ENCODE measurements around the gene PSMD1.

The PSMD1 gene

DNA sequence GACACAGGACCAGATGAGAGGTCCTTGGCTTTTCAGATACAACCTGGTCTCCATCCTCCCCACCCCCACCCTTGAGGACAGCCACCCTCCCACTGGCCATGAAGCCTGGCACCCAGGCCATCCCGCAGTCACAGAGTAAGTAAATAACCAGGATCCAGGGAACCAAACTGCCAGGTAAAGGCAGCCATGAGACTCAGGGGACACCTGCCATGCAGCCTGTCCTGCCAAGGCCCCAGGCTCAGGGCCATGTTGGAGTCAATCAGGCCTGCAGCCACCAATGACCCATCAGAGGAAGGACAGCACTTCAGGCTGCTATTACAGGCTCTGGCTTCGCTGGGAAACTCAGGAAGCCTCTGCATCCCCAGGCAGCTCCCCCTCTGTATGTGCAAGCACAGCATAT is 45.1 kb upstream of the PSMD1 start:
- no CpG with 5 or more reads among the region's 2 CpGs for WGBS (ENCODE audit: extremely low coverage, insufficient coverage, low lambda C conversion rate)
- H2AK5ac ChIP-seq (ENCODE audit: low read length), result no peak overlapping the region
- no peak overlapping the region for H4K5ac ChIP-seq (ENCODE audit: low read length)
- DNase-seq, result no peak
- no peaks in the 10 kb centered on the region for H3K79me1 ChIP-seq (ENCODE audit: low read length)
- no peak overlapping the region for H3K4ac ChIP-seq (ENCODE audit: low read depth, low read length)
- H3K9ac ChIP-seq (ENCODE audit: low read length), result no peak overlapping the region
- H3K4me2 ChIP-seq (ENCODE audit: low read length), result no peak overlapping the region
- H3K79me2 ChIP-seq (ENCODE audit: control insufficient read depth, insufficient read depth, low read length), result no peaks in the 10 kb centered on the region
- H2BK120ac ChIP-seq (ENCODE audit: low read depth, low read length), result no peak overlapping the region
- H3K4me1 ChIP-seq (ENCODE audit: control insufficient read depth, low read depth, low read length), result peaks cover 7% of the 10 kb centered on the region
- no peak overlapping the region for H2BK5ac ChIP-seq (ENCODE audit: low read length)
- no peak overlapping the region for H3K23ac ChIP-seq (ENCODE audit: low read length)
- H2BK15ac ChIP-seq (replicated peaks; ENCODE audit: low read depth), result no peak overlapping the region
- H3K27me3 ChIP-seq (ENCODE audit: insufficient read depth, low read length, poor library complexity), result no peaks in the 10 kb centered on the region
- no peak overlapping the region for H3K27ac ChIP-seq (ENCODE audit: low read depth, low read length)
- H3K56ac ChIP-seq (ENCODE audit: low read length), result no peak overlapping the region
- H4K8ac ChIP-seq (ENCODE audit: low read depth, low read length), result no peak overlapping the region
- no peak overlapping the region for H3K18ac ChIP-seq (ENCODE audit: low read length)
- no peak overlapping the region for H3K4me3 ChIP-seq (ENCODE audit: low read length)
- no peaks in the 10 kb centered on the region for H3K36me3 ChIP-seq (ENCODE audit: control insufficient read depth, insufficient read depth, low read length)

DNA sequence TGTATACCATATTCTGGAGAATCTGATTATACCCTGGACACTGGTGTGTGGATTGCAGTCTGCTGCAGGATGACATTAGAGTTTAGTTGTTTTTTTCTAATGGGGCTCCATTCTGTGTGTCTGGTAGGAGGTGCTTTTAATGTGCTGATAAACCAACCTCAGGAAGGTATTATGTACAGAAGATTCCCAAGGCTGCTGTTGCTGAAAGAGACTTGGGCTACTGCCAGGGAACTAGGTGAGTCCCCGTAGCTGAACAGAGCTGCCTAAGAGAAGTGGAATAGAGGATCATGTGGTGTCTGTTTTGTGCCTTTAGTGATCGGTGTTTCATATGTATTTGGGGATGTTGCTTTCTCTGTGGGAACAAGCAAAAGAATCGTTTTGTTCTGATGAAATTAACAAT is 44.2 kb upstream of the PSMD1 start:
- Histone ChIP-seq H3K18ac (ENCODE audit: low read length) (no peak overlapping the region), H3K27ac (ENCODE audit: low read depth, low read length) (no peak overlapping the region), H3K79me1 (ENCODE audit: low read length) (no peaks in the 10 kb centered on the region), H4K5ac (ENCODE audit: low read length) (no peak overlapping the region), H3K9ac (ENCODE audit: low read length) (no peak overlapping the region), H2BK15ac (replicated peaks; ENCODE audit: low read depth) (no peak overlapping the region), H3K23ac (ENCODE audit: low read length) (no peak overlapping the region), H3K4me3 (ENCODE audit: low read length) (no peak overlapping the region), H2BK120ac (ENCODE audit: low read depth, low read length) (no peak overlapping the region), H3K4ac (ENCODE audit: low read depth, low read length) (no peak overlapping the region), H2AK5ac (ENCODE audit: low read length) (no peak overlapping the region), H2BK5ac (ENCODE audit: low read length) (no peak overlapping the region), H3K4me1 (ENCODE audit: control insufficient read depth, low read depth, low read length) (peaks cover 7% of the 10 kb centered on the region), H3K4me2 (ENCODE audit: low read length) (no peak overlapping the region), H3K79me2 (ENCODE audit: control insufficient read depth, insufficient read depth, low read length) (no peaks in the 10 kb centered on the region), H3K36me3 (ENCODE audit: control insufficient read depth, insufficient read depth, low read length) (no peaks in the 10 kb centered on the region), H4K8ac (ENCODE audit: low read depth, low read length) (no peak overlapping the region), H3K27me3 (ENCODE audit: insufficient read depth, low read length, poor library complexity) (no peaks in the 10 kb centered on the region), H3K56ac (ENCODE audit: low read length) (no peak overlapping the region)
- DNase-seq, result no peak
- no CpG with 5 or more reads among the region's 3 CpGs for WGBS (ENCODE audit: extremely low coverage, insufficient coverage, low lambda C conversion rate)

DNA sequence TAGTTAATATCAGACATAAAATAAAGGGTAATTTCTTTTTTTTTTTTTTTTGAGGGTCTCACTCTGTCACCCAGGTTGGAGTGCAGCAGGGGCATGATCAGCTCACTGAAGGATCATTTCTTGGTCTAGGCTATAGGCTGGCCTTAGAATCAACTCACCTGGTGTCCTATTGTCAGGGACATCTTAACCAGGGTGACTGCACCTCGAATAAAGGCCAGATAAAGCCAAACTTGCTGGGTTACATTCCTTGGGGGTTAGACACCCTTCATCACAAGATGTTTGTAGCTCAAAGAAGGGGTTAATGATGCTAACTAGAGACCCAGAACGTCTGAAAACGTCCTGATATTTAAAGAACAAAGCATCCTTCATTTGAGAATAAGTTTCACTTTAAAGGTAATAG is 42.8 kb upstream of the PSMD1 start:
- no peak overlapping the region for H4K8ac ChIP-seq (ENCODE audit: low read depth, low read length)
- no peak overlapping the region for H3K4me2 ChIP-seq (ENCODE audit: low read length)
- no peak overlapping the region for H3K4me3 ChIP-seq (ENCODE audit: low read length)
- H3K79me2 ChIP-seq (ENCODE audit: control insufficient read depth, insufficient read depth, low read length), result no peaks in the 10 kb centered on the region
- no CpG with 5 or more reads among the region's 3 CpGs for WGBS (ENCODE audit: extremely low coverage, insufficient coverage, low lambda C conversion rate)
- H2BK5ac ChIP-seq (ENCODE audit: low read length), result no peak overlapping the region
- H3K9ac ChIP-seq (ENCODE audit: low read length), result no peak overlapping the region
- H3K79me1 ChIP-seq (ENCODE audit: low read length), result no peaks in the 10 kb centered on the region
- no peak overlapping the region for H4K5ac ChIP-seq (ENCODE audit: low read length)
- no peak overlapping the region for H3K56ac ChIP-seq (ENCODE audit: low read length)
- H3K23ac ChIP-seq (ENCODE audit: low read length), result no peak overlapping the region
- no peak for DNase-seq
- H3K4me1 ChIP-seq (ENCODE audit: control insufficient read depth, low read depth, low read length), result peaks cover 7% of the 10 kb centered on the region
- no peaks in the 10 kb centered on the region for H3K36me3 ChIP-seq (ENCODE audit: control insufficient read depth, insufficient read depth, low read length)
- no peaks in the 10 kb centered on the region for H3K27me3 ChIP-seq (ENCODE audit: insufficient read depth, low read length, poor library complexity)
- H2BK15ac ChIP-seq (replicated peaks; ENCODE audit: low read depth), result no peak overlapping the region
- no peak overlapping the region for H3K27ac ChIP-seq (ENCODE audit: low read depth, low read length)
- no peak overlapping the region for H3K18ac ChIP-seq (ENCODE audit: low read length)
- H2BK120ac ChIP-seq (ENCODE audit: low read depth, low read length), result no peak overlapping the region
- H2AK5ac ChIP-seq (ENCODE audit: low read length), result no peak overlapping the region
- H3K4ac ChIP-seq (ENCODE audit: low read depth, low read length), result no peak overlapping the region

DNA sequence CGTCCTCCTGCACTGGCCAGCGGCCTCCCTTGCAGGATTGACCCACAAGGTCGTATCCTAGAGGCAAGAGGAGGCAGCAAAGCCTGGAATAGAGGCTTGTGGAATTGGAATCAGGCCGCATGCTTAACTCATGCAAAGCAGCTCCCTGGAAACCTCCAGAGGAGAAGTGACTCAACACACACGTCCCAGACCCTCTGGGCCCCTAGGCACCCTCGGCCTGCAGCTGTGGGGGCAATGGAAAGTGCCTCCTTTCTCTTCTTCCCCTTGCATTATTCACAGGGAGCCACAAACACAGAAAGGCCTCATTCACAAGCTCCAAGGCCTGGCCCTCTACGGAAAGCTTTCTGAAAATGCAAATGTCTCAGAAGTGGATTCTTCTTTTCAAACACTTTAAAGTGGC is 41.2 kb upstream of the PSMD1 start:
- Histone ChIP-seq H3K4me2 (ENCODE audit: low read length) (no peak overlapping the region), H3K27me3 (ENCODE audit: insufficient read depth, low read length, poor library complexity) (no peaks in the 10 kb centered on the region), H3K79me2 (ENCODE audit: control insufficient read depth, insufficient read depth, low read length) (no peaks in the 10 kb centered on the region), H2BK120ac (ENCODE audit: low read depth, low read length) (no peak overlapping the region), H3K23ac (ENCODE audit: low read length) (no peak overlapping the region), H2BK15ac (replicated peaks; ENCODE audit: low read depth) (no peak overlapping the region), H3K27ac (ENCODE audit: low read depth, low read length) (peak overlapping the region; percentile 58), H3K56ac (ENCODE audit: low read length) (no peak overlapping the region), H3K4me1 (ENCODE audit: control insufficient read depth, low read depth, low read length) (peaks cover 7% of the 10 kb centered on the region), H3K4me3 (ENCODE audit: low read length) (no peak overlapping the region), H3K4ac (ENCODE audit: low read depth, low read length) (no peak overlapping the region), H4K5ac (ENCODE audit: low read length) (no peak overlapping the region), H3K18ac (ENCODE audit: low read length) (no peak overlapping the region), H3K36me3 (ENCODE audit: control insufficient read depth, insufficient read depth, low read length) (no peaks in the 10 kb centered on the region), H4K8ac (ENCODE audit: low read depth, low read length) (no peak overlapping the region), H3K79me1 (ENCODE audit: low read length) (no peaks in the 10 kb centered on the region), H3K9ac (ENCODE audit: low read length) (no peak overlapping the region), H2AK5ac (ENCODE audit: low read length) (no peak overlapping the region), H2BK5ac (ENCODE audit: low read length) (no peak overlapping the region)
- WGBS (ENCODE audit: extremely low coverage, insufficient coverage, low lambda C conversion rate), result no CpG with 5 or more reads among the region's 7 CpGs
- peak; percentile 50 for DNase-seq

DNA sequence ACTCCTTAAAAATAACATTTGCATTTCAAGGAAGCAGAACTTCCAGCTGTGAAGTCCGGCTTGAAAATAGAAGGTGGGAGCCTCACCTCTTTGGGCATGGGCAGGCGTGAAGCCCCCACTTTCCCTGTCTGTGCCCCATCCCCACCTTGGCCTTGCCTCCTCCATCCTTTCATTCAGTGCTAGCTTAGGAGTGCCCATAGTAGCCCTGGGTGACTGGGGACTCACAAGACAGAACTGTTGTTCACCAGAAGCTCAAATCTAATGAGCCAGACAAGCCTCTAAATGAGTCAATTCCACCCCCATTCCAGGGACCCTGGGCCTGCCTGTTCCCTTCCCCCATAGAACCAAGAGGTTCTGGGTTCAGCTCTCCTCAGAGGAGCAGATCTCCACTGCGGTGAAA is 40.7 kb upstream of the PSMD1 start:
- Histone ChIP-seq H3K4me1 (ENCODE audit: control insufficient read depth, low read depth, low read length) (peaks cover 7% of the 10 kb centered on the region), H4K8ac (ENCODE audit: low read depth, low read length) (no peak overlapping the region), H3K36me3 (ENCODE audit: control insufficient read depth, insufficient read depth, low read length) (no peaks in the 10 kb centered on the region), H3K23ac (ENCODE audit: low read length) (no peak overlapping the region), H3K79me1 (ENCODE audit: low read length) (no peaks in the 10 kb centered on the region), H2BK120ac (ENCODE audit: low read depth, low read length) (no peak overlapping the region), H3K18ac (ENCODE audit: low read length) (no peak overlapping the region), H3K9ac (ENCODE audit: low read length) (no peak overlapping the region), H3K27ac (ENCODE audit: low read depth, low read length) (peak overlapping the region; percentile 58), H4K5ac (ENCODE audit: low read length) (no peak overlapping the region), H3K79me2 (ENCODE audit: control insufficient read depth, insufficient read depth, low read length) (no peaks in the 10 kb centered on the region), H2BK5ac (ENCODE audit: low read length) (no peak overlapping the region), H3K4ac (ENCODE audit: low read depth, low read length) (no peak overlapping the region), H3K4me2 (ENCODE audit: low read length) (no peak overlapping the region), H2AK5ac (ENCODE audit: low read length) (no peak overlapping the region), H2BK15ac (replicated peaks; ENCODE audit: low read depth) (no peak overlapping the region), H3K27me3 (ENCODE audit: insufficient read depth, low read length, poor library complexity) (no peaks in the 10 kb centered on the region), H3K4me3 (ENCODE audit: low read length) (no peak overlapping the region), H3K56ac (ENCODE audit: low read length) (peak overlapping the region; percentile 34)
- WGBS (ENCODE audit: extremely low coverage, insufficient coverage, low lambda C conversion rate), result no CpG with 5 or more reads among the region's 3 CpGs
- DNase-seq, result no peak

DNA sequence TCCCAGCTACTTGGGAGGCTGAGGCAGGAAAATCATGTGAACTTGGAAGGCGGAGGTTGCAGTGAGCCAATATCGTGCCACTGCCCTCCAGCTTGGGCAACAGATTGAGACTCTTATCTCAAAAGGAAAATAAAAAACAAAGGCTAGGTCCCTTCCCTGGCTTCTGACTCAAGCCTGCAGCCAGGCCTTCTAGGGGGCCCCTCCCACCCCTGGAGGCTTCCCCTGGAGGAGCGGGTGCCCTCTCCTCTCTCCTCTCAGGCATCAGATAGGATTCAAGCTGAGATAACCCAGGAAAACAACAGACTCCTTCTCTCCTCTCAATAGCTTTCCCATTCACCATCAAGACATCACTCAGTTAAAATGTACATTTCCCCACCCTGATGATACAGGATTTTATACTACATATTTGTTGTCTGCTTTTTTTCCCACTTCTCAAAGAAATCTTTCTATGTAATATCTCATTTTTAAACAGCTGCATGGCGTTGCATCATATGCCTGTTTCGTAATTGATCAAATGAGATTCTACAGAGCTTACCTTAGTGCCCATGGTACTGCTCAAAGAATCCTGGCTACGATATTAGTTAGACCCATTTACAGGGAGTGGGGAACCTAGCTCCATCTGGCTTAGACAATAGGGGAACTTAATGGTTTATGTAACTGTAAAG is 40.0 kb upstream of the PSMD1 start:
- no peaks in the 10 kb centered on the region for H3K79me2 ChIP-seq (ENCODE audit: control insufficient read depth, insufficient read depth, low read length)
- no peak overlapping the region for H4K8ac ChIP-seq (ENCODE audit: low read depth, low read length)
- H3K36me3 ChIP-seq (ENCODE audit: control insufficient read depth, insufficient read depth, low read length), result no peaks in the 10 kb centered on the region
- H3K23ac ChIP-seq (ENCODE audit: low read length), result peak overlapping the region; percentile 35
- no peak overlapping the region for H3K4me3 ChIP-seq (ENCODE audit: low read length)
- H3K4ac ChIP-seq (ENCODE audit: low read depth, low read length), result no peak overlapping the region
- no peak overlapping the region for H2BK120ac ChIP-seq (ENCODE audit: low read depth, low read length)
- H3K27ac ChIP-seq (ENCODE audit: low read depth, low read length), result no peak overlapping the region
- H3K9ac ChIP-seq (ENCODE audit: low read length), result no peak overlapping the region
- no peak overlapping the region for H2AK5ac ChIP-seq (ENCODE audit: low read length)
- DNase-seq, result no peak
- H3K4me2 ChIP-seq (ENCODE audit: low read length), result no peak overlapping the region
- no peaks in the 10 kb centered on the region for H3K79me1 ChIP-seq (ENCODE audit: low read length)
- no CpG with 5 or more reads among the region's 6 CpGs for WGBS (ENCODE audit: extremely low coverage, insufficient coverage, low lambda C conversion rate)
- H2BK15ac ChIP-seq (replicated peaks; ENCODE audit: low read depth), result no peak overlapping the region
- no peak overlapping the region for H3K56ac ChIP-seq (ENCODE audit: low read length)
- H3K27me3 ChIP-seq (ENCODE audit: insufficient read depth, low read length, poor library complexity), result no peaks in the 10 kb centered on the region
- H2BK5ac ChIP-seq (ENCODE audit: low read length), result no peak overlapping the region
- H4K5ac ChIP-seq (ENCODE audit: low read length), result no peak overlapping the region
- H3K18ac ChIP-seq (ENCODE audit: low read length), result no peak overlapping the region
- H3K4me1 ChIP-seq (ENCODE audit: control insufficient read depth, low read depth, low read length), result peaks cover 7% of the 10 kb centered on the region
